AG10803 (cell line): Measurements from ENCODE around the gene MYG1.

Source experiments
- DNase-seq: peaks from one replicate; pipeline ENCODE4 v3.0.0; 2010; ENCODE audit warnings: low read depth
- H3K4me3 ChIP-seq: 2 replicates; pipeline ENCODE4 v1.5.1; 2011; ENCODE audit warnings: mild to moderate bottlenecking, low read length, control low read depth
- CTCF ChIP-seq: conservative IDR thresholded peaks from 2 replicates; pipeline ENCODE4 v1.5.1; 2011; ENCODE audit warnings: mild to moderate bottlenecking, low read length, control low read depth, inconsistent platforms

MYG1 gene

GRCh38 chr12:53338017-53338416, 38.5 kb downstream of the MYG1 start:
- H3K4me3 ChIP-seq: no peak overlapping the region
- no peak for DNase-seq
- TF ChIP-seq CTCF: no peak

- no peak for DNase-seq
- TF ChIP-seq CTCF: no peak
- no peak overlapping the region for H3K4me3 ChIP-seq
Measured at GRCh38 chr12:53338916-53339315, 39.4 kb downstream of the MYG1 start.

GRCh38 chr12:53340398-53340797, 40.9 kb downstream of the MYG1 start:
- no peak overlapping the region for H3K4me3 ChIP-seq
- TF ChIP-seq CTCF: no peak
- no peak for DNase-seq

- H3K4me3 ChIP-seq: no peak overlapping the region
- no peak for TF ChIP-seq CTCF
- DNase-seq: no peak
Measured at GRCh38 chr12:53343449-53343848, 44.0 kb downstream of the MYG1 start.

- no peak for TF ChIP-seq CTCF
- no peak for DNase-seq
- no peak overlapping the region for H3K4me3 ChIP-seq
Measured at GRCh38 chr12:53343969-53344368, 44.5 kb downstream of the MYG1 start.

- no peak for DNase-seq
- peak overlapping the region; percentile 56 for H3K4me3 ChIP-seq
- TF ChIP-seq CTCF: no peak
Measured at GRCh38 chr12:53344487-53344823, 45.0 kb downstream of the MYG1 start.

- peak overlapping the region; percentile 74 for H3K4me3 ChIP-seq
- TF ChIP-seq CTCF: peak; percentile 73
- DNase-seq: peak; percentile 72
Measured at GRCh38 chr12:53344824-53345485, 45.5 kb downstream of the MYG1 start.
